PC-9 (cell line): Measurements from ENCODE around the gene LIPC. TPM values are rescaled to one million over a fixed set of nuclear protein-coding genes. Genes with fewer than 3 reads are reported as not detected.

Source experiments
- BruUV-seq: library from RNA; stranded (reverse); fragments of 400-500 nt; replicated peaks from 2 replicates; lab custom pipeline; 2021; lab: Mats Ljungman, UMichigan
- CTCF ChIA-PET: fragments of 300-600 bp; sonication (Branson Sonifier 250); formaldehyde crosslinking; loops from one replicate; lab custom pipeline; 2022; ENCODE audit warnings: antibody characterized with exemption; lab: Charles Lee
- POLR2A ChIA-PET: fragments of 300-600 bp; sonication (Branson Sonifier 250); formaldehyde crosslinking; loops from one replicate; lab custom pipeline; 2022; ENCODE audit warnings: antibody characterized with exemption; ENCODE audit not compliant: unreplicated experiment; lab: Charles Lee
- DNase-seq, 2 experiments: peaks; one replicate each; pipeline versions ENCODE4 v3.0.0 to v3.0.0-alpha.2; 2015 to 2022; ENCODE audit warnings: mixed read lengths in 1 of 2
- H2AFZ ChIP-seq: fragments of 200-600 bp; sonication (generic); 2 replicates; pipeline ENCODE4 v1.8.1; 2017; ENCODE audit warnings: antibody characterized with exemption
- H3F3A ChIP-seq: fragments of 200-600 bp; sonication (generic); 2 replicates; pipeline ENCODE4 v1.8.1; 2017; ENCODE audit warnings: antibody characterized with exemption, mild to moderate bottlenecking, low read depth; ENCODE audit not compliant: insufficient read depth
- H3K27ac ChIP-seq: fragments of 200-600 bp; sonication (generic); 2 replicates; pipeline ENCODE4 v1.6.1; 2016; ENCODE audit warnings: mixed run types
- H3K27me3 ChIP-seq: fragments of 200-600 bp; sonication (generic); 2 replicates; pipeline ENCODE4 v1.6.1; 2016; ENCODE audit warnings: low read depth, mixed run types; ENCODE audit not compliant: insufficient read depth
- H3K36me3 ChIP-seq: fragments of 200-600 bp; sonication (generic); 2 replicates; pipeline ENCODE4 v1.6.1; 2016; ENCODE audit warnings: low read depth, mixed run types
- H3K4me1 ChIP-seq: fragments of 200-600 bp; sonication (generic); replicated peaks from 2 replicates; pipeline ENCODE4 v1.6.1; 2016; ENCODE audit warnings: mixed run types; ENCODE audit not compliant: insufficient read depth
- H3K4me2 ChIP-seq: fragments of 200-600 bp; sonication (generic); 2 replicates; pipeline ENCODE4 v1.6.1; 2017; ENCODE audit warnings: mixed run types
- H3K4me3 ChIP-seq: fragments of 200-600 bp; sonication (generic); 2 replicates; pipeline ENCODE4 v1.6.1; 2016; ENCODE audit warnings: mixed run types
- H3K79me2 ChIP-seq: fragments of 200-600 bp; sonication (generic); 2 replicates; pipeline ENCODE4 v1.6.1; 2017; ENCODE audit warnings: low read depth, mixed run types
- H3K9me2 ChIP-seq: fragments of 200-600 bp; sonication (generic); 2 replicates; pipeline ENCODE4 v1.8.1; 2017; ENCODE audit warnings: mild to moderate bottlenecking; ENCODE audit not compliant: insufficient read depth
- H3K9me3 ChIP-seq: fragments of 200-600 bp; sonication (generic); 2 replicates; pipeline ENCODE4 v1.8.1; 2016; ENCODE audit warnings: low read depth; ENCODE audit not compliant: insufficient read depth
- H4K20me1 ChIP-seq: fragments of 200-600 bp; sonication (generic); 2 replicates; pipeline ENCODE4 v1.8.1; 2017; ENCODE audit not compliant: insufficient read depth
- EZH2 ChIP-seq: fragments of 200-600 bp; sonication (generic); IDR thresholded peaks from 2 replicates; pipeline ENCODE4 v1.8.0; 2017; ENCODE audit warnings: antibody characterized with exemption, low read depth
- intact Hi-C: fragments of 100-400 bp; cut with micrococcal nuclease; formaldehyde crosslinking; loops from one replicate; pipeline ENCODE4 v1.10.0; 2022; ENCODE audit not compliant: unreplicated experiment
- total RNA-seq: library from RNA; stranded (reverse); gene quantifications from 2 replicates; pipeline ENCODE4 v1.2.3, GENCODE V29; 2021
- TF ChIP-seq, protein P1 (sequence below): fragments of 200-600 bp; sonication (generic); conservative IDR thresholded peaks from 2 replicates; pipeline ENCODE4 v1.6.1; 2017; ENCODE audit warnings: mixed run types, antibody characterized with exemption, mild to moderate bottlenecking, moderate library complexity

Gene LIPC
- total RNA-seq, 1 experiment from 2014 or later, result not detected

DNA sequence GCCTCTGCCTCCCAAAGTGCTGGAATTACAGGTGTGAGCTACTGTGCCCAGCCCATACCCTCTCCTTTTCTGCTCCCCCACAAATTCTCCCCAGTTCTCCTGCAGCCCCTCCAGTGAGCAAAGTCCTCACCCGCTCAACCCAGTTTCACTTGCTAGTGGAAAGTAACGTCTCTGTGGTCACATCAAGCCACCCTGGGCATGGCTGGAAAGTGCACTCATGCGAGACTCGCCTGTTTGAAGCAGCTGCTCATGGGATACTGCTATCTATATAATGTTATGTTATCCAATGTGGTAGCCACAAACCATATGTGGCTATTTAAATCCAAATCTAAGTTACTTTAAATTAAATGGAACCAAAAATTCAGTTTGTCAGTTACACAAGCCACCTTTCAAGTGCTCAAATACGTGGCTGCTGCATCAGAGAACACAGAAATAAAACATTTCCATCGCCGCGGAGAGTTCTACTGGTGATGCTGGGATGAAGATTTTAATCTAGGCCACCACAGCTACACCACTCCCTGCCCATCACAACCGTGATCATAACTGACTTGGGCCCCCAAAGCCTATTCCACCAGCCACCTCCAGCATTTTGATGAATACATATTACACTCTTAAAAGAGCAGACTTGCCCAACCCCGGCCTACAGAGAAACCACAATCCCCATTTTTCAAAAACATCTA is 119.4 kb downstream of the LIPC start:
- no peaks in the 10 kb centered on the region for H3K9me3 ChIP-seq
- peak overlapping the region; percentile 57 for H2AFZ ChIP-seq
- TF ChIP-seq, protein P1, sequence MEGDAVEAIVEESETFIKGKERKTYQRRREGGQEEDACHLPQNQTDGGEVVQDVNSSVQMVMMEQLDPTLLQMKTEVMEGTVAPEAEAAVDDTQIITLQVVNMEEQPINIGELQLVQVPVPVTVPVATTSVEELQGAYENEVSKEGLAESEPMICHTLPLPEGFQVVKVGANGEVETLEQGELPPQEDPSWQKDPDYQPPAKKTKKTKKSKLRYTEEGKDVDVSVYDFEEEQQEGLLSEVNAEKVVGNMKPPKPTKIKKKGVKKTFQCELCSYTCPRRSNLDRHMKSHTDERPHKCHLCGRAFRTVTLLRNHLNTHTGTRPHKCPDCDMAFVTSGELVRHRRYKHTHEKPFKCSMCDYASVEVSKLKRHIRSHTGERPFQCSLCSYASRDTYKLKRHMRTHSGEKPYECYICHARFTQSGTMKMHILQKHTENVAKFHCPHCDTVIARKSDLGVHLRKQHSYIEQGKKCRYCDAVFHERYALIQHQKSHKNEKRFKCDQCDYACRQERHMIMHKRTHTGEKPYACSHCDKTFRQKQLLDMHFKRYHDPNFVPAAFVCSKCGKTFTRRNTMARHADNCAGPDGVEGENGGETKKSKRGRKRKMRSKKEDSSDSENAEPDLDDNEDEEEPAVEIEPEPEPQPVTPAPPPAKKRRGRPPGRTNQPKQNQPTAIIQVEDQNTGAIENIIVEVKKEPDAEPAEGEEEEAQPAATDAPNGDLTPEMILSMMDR, result no peak
- TF ChIP-seq EZH2, result no peak
- H3F3A ChIP-seq, result peaks cover 57% of the 10 kb centered on the region
- H3K4me1 ChIP-seq, result peaks cover 62% of the 10 kb centered on the region
- no TSS peak for BruUV-seq
- H4K20me1 ChIP-seq, result no peaks in the 10 kb centered on the region
- intact Hi-C loops, result loop anchor here (1.0 to 10.0 kb wide), 5 partner anchors 46 to 224 kb away; partner anchors contain the start of gene MINDY2
- peak overlapping the region; percentile 71 for H3K4me2 ChIP-seq
- no peaks in the 10 kb centered on the region for H3K9me2 ChIP-seq
- no peaks in the 10 kb centered on the region for H3K79me2 ChIP-seq
- no peaks in the 10 kb centered on the region for H3K36me3 ChIP-seq
- H3K27ac ChIP-seq, result peak overlapping the region; percentile 97
- DNase-seq, result no peak
- H3K27me3 ChIP-seq, result no peaks in the 10 kb centered on the region
- ChIA-PET POLR2A (interaction anchor here (0.6 to 0.7 kb wide), 3 partner anchors 30 to 436 kb away, joined by 3 to 6 read pairs (median 5); partner anchors contain the start of gene RNF111), CTCF (no interaction called here)
- peak overlapping the region; percentile 44; the same call in 1 of the 2 replicates for H3K4me3 ChIP-seq

DNA sequence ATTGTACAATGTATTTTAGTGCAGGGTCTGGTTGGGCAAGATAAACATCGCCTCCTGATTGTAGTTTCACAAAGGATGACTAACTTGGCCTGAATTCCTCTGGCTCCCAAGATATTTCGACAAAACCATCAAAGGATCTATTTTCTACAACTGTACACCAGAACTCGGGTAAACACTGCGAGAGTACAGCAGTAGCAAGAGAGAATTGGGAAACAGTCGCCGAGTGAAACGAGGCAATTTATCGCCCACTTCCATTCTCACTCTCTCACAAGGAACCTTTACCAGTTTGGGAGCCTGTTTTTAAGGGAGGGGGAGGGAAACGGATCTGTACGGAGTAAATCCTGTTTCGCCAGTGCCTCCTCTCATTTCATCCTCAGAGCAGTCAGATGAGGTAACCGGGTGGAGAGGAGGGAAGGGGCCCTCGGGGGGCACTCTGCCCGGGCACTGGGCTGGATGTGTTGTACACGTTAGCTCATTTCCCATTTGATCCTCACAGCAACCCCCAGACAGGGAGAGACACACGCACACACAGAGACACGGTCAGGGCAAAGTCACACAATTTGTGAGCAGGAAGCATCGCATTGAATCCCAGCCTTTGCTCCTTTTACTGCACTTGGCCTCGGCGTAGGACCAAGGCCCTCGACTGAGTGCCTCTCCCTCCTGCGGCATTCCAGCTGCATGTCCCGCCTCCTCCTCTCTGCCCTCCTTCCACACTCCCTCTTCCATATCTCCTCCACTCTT is 120.1 kb downstream of the LIPC start:
- H3K27me3 ChIP-seq, result no peaks in the 10 kb centered on the region
- peaks cover 50% of the 10 kb centered on the region for H3F3A ChIP-seq
- ChIA-PET POLR2A (interaction anchor here (0.6 to 0.7 kb wide), 3 partner anchors 30 to 319 kb away, joined by 3 to 6 read pairs (median 5); no protein-coding TSS in a partner anchor), CTCF (no interaction called here)
- H4K20me1 ChIP-seq, result no peaks in the 10 kb centered on the region
- peak; percentile 59 to 92 for DNase-seq
- H3K9me3 ChIP-seq, result no peaks in the 10 kb centered on the region
- peak overlapping the region; percentile 44; the same call in 1 of the 2 replicates for H3K4me3 ChIP-seq
- intact Hi-C loops, result loop anchor here (1.0 to 10.0 kb wide), 5 partner anchors 47 to 223 kb away; partner anchors contain the start of gene MINDY2
- no peaks in the 10 kb centered on the region for H3K79me2 ChIP-seq
- TF ChIP-seq, protein P1, result no peak
- no peak for TF ChIP-seq EZH2
- H3K4me2 ChIP-seq, result peak overlapping the region; percentile 71
- peaks cover 55% of the 10 kb centered on the region for H3K4me1 ChIP-seq
- H3K27ac ChIP-seq, result peak overlapping the region; percentile 97
- TSS peak; percentile 89 for BruUV-seq
- no peaks in the 10 kb centered on the region for H3K36me3 ChIP-seq
- H3K9me2 ChIP-seq, result no peaks in the 10 kb centered on the region
- peak overlapping the region; percentile 57 for H2AFZ ChIP-seq
